ENCODE results near the gene KLHL24.

The KLHL24 gene

GRCh38 chr3:183591881-183592521 is 43.4 kb upstream of the KLHL24 start:
- ChIA-PET POLR2A (no interaction called here), CTCF (interaction anchor here (0.8 kb wide), 1 partner anchor 9 kb away, joined by 3 read pairs; no protein-coding TSS in a partner anchor)
- no peaks in the 10 kb centered on the region for H3K4me1 ChIP-seq (ENCODE audit: control insufficient read depth, insufficient read depth, low read length)
- H3K4me3 ChIP-seq (ENCODE audit: low read depth, low read length), result no peak overlapping the region
- no peak overlapping the region for H3K27ac ChIP-seq (ENCODE audit: extremely low read depth, low read depth, low read length)
- no peaks in the 10 kb centered on the region for H3K36me3 ChIP-seq (ENCODE audit: control insufficient read depth in 2 of 2, insufficient read depth in 1 of 2, low read length in 2 of 2)
- H3K9me3 ChIP-seq (ENCODE audit: control insufficient read depth, insufficient read depth, low read depth, low read length), result no peaks in the 10 kb centered on the region
- no peak for TF ChIP-seq ZEB2 (tag by site-specific recombination; IDR thresholded peaks at IDR 0.05)

DNA sequence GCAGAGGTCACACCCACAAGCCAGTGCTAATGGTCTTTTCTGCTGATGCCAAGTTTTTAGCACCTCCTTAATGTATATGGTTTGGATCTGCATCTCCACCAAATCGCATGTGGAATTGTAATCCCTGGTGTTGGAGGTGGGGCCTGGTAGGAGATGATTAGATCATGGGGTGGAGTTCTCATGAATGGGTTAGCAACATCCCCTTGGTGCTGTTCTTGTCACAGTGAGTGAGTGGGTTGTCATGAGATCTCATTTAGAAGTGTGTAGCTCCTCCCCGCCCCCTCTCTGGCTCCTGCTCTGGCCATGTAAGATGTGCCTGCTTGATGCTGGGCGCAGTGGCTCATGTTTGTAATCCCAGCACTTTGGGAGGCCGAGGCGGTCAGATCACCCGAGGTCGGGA is 42.6 kb upstream of the KLHL24 start:
- no peaks in the 10 kb centered on the region for H3K36me3 ChIP-seq (ENCODE audit: control insufficient read depth in 2 of 2, insufficient read depth in 1 of 2, low read length in 2 of 2)
- no peak overlapping the region for H3K4me3 ChIP-seq (ENCODE audit: low read depth, low read length)
- no peaks in the 10 kb centered on the region for H3K4me1 ChIP-seq (ENCODE audit: control insufficient read depth, insufficient read depth, low read length)
- CTCF ChIA-PET, result interaction anchor here (0.5 to 0.6 kb wide), 2 partner anchors 99 to 295 kb away, joined by 3 to 6 read pairs; no protein-coding TSS in a partner anchor
- TF ChIP-seq ZNF548 (tag by site-specific recombination; IDR thresholded peaks at IDR 0.05) (no peak), INSM2 (tag by site-specific recombination; IDR thresholded peaks at IDR 0.05) (no peak), FEZF1 (tag by site-specific recombination; IDR thresholded peaks at IDR 0.05) (no peak), HOXC10 (CRISPR knock-in tag; IDR thresholded peaks at IDR 0.05) (no peak), ZNF174 (tag by site-specific recombination; IDR thresholded peaks at IDR 0.05) (no peak), ZNF837 (tag by site-specific recombination; IDR thresholded peaks at IDR 0.05) (no peak), ZNF133 (tag by site-specific recombination; IDR thresholded peaks at IDR 0.05) (no peak)
- H3K27ac ChIP-seq (ENCODE audit: extremely low read depth, low read depth, low read length), result no peak overlapping the region
- POLR2A ChIA-PET, result no interaction called here
- H3K9me3 ChIP-seq (ENCODE audit: control insufficient read depth, insufficient read depth, low read depth, low read length), result no peaks in the 10 kb centered on the region

DNA sequence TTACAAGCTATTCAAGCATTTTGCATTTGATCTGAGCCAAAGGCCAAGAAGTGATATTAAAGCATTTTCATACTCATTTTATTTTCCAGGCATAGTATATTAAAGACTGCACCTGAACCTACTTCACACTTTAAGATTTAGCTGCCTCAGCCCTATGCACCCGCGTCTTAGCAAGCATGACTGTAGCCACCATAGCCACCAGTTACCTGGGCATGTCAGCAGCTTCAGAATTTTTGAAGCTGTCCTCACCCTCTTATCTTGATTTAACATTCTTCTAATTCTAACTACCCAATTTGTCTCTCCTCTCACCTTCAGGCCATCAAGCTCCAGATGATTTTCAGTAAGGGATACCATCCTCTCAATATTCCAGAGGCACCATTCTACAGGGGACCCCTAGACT is 40.8 kb upstream of the KLHL24 start:
- ChIA-PET POLR2A (no interaction called here), CTCF (interaction anchor here (0.6 kb wide), 2 partner anchors 380 to 418 kb away, joined by 3 read pairs; no protein-coding TSS in a partner anchor)
- Histone ChIP-seq H3K9me3 (ENCODE audit: control insufficient read depth, insufficient read depth, low read depth, low read length) (no peaks in the 10 kb centered on the region), H3K4me1 (ENCODE audit: control insufficient read depth, insufficient read depth, low read length) (no peaks in the 10 kb centered on the region), H3K4me3 (ENCODE audit: low read depth, low read length) (no peak overlapping the region), H3K36me3 (ENCODE audit: control insufficient read depth in 2 of 2, insufficient read depth in 1 of 2, low read length in 2 of 2) (no peaks in the 10 kb centered on the region), H3K27ac (ENCODE audit: extremely low read depth, low read depth, low read length) (no peak overlapping the region)
- TF ChIP-seq ZNF274 (IDR thresholded peaks at IDR 0.05; ENCODE audit: low read length) (no peak), ZNF274 (tag by site-specific recombination; IDR thresholded peaks at IDR 0.05; ENCODE audit: borderline replicate concordance) (no peak), IKZF3 (tag by site-specific recombination; IDR thresholded peaks at IDR 0.05) (no peak), ZNF837 (tag by site-specific recombination; IDR thresholded peaks at IDR 0.05) (no peak), REPIN1 (tag by site-specific recombination; IDR thresholded peaks at IDR 0.05; ENCODE audit: low read depth) (no peak), MZF1 (tag by site-specific recombination; IDR thresholded peaks at IDR 0.05; ENCODE audit: borderline replicate concordance) (no peak), KLF17 (tag by site-specific recombination; IDR thresholded peaks at IDR 0.05) (no peak), ZNF140 (tag by site-specific recombination; IDR thresholded peaks at IDR 0.05) (no peak), GLI2 (tag by site-specific recombination; IDR thresholded peaks at IDR 0.05; ENCODE audit: borderline replicate concordance, low read depth) (no peak), ZNF37A (tag by site-specific recombination; IDR thresholded peaks at IDR 0.05) (no peak), ZSCAN16 (tag by site-specific recombination; IDR thresholded peaks at IDR 0.05) (no peak), ZNF211 (tag by site-specific recombination; IDR thresholded peaks at IDR 0.05; ENCODE audit: low read depth) (no peak)
- TF ChIP-seq, protein P1, sequence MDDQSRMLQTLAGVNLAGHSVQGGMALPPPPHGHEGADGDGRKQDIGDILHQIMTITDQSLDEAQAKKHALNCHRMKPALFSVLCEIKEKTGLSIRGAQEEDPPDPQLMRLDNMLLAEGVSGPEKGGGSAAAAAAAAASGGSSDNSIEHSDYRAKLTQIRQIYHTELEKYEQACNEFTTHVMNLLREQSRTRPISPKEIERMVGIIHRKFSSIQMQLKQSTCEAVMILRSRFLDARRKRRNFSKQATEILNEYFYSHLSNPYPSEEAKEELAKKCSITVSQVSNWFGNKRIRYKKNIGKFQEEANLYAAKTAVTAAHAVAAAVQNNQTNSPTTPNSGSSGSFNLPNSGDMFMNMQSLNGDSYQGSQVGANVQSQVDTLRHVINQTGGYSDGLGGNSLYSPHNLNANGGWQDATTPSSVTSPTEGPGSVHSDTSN (CRISPR knock-in tag; IDR thresholded peaks at IDR 0.05), result no peak
- TF ChIP-seq, protein P2, sequence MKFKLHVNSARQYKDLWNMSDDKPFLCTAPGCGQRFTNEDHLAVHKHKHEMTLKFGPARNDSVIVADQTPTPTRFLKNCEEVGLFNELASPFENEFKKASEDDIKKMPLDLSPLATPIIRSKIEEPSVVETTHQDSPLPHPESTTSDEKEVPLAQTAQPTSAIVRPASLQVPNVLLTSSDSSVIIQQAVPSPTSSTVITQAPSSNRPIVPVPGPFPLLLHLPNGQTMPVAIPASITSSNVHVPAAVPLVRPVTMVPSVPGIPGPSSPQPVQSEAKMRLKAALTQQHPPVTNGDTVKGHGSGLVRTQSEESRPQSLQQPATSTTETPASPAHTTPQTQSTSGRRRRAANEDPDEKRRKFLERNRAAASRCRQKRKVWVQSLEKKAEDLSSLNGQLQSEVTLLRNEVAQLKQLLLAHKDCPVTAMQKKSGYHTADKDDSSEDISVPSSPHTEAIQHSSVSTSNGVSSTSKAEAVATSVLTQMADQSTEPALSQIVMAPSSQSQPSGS (tag by site-specific recombination; IDR thresholded peaks at IDR 0.05; ENCODE audit: low read depth), result no peak
- TF ChIP-seq, protein P3, sequence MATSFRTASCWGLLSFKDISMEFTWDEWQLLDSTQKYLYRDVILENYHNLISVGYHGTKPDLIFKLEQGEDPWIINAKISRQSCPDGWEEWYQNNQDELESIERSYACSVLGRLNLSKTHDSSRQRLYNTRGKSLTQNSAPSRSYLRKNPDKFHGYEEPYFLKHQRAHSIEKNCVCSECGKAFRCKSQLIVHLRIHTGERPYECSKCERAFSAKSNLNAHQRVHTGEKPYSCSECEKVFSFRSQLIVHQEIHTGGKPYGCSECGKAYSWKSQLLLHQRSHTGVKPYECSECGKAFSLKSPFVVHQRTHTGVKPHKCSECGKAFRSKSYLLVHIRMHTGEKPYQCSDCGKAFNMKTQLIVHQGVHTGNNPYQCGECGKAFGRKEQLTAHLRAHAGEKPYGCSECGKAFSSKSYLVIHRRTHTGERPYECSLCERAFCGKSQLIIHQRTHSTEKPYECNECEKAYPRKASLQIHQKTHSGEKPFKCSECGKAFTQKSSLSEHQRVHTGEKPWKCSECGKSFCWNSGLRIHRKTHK (tag by site-specific recombination; IDR thresholded peaks at IDR 0.05), result no peak
- TF ChIP-seq, protein P4, sequence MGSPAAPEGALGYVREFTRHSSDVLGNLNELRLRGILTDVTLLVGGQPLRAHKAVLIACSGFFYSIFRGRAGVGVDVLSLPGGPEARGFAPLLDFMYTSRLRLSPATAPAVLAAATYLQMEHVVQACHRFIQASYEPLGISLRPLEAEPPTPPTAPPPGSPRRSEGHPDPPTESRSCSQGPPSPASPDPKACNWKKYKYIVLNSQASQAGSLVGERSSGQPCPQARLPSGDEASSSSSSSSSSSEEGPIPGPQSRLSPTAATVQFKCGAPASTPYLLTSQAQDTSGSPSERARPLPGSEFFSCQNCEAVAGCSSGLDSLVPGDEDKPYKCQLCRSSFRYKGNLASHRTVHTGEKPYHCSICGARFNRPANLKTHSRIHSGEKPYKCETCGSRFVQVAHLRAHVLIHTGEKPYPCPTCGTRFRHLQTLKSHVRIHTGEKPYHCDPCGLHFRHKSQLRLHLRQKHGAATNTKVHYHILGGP (tag by site-specific recombination; IDR thresholded peaks at IDR 0.05), result no peak

All from HEK293 (cell line).